SK-N-MC (cell line): Measurements from ENCODE around the gene LEUTX.

Experiments
- EZH2 ChIP-seq: fragments of 200-600 bp; sonication (generic); IDR thresholded peaks from one replicate; pipeline ENCODE4 v1.6.1; 2017; ENCODE audit warnings: antibody characterized with exemption
- FOXP2 ChIP-seq: optimal IDR thresholded peaks from 2 replicates; pipeline ENCODE3; 2011; ENCODE audit warnings: mild to moderate bottlenecking, moderate library complexity; ENCODE audit not compliant: insufficient read depth; ENCODE audit errors: extremely low read length, control extremely low read depth
- POLR2AphosphoS5 ChIP-seq: IDR thresholded peaks from 2 replicates; pipeline ENCODE4 v1.6.1; 2012; ENCODE audit warnings: mild to moderate bottlenecking, low read depth, low read length, borderline replicate concordance

GRCh38 chr19:39752795-39753194 is 25.9 kb upstream of the LEUTX start:
- TF ChIP-seq POLR2AphosphoS5 (no peak), EZH2 (no peak), FOXP2 (no peak)
